ENCODE data around the gene GRIK1.

GRIK1 gene

GRCh38 chr21:29812947-29813346, 126.8 kb downstream of the GRIK1 start:
- in situ Hi-C loops (cut with MboI; ENCODE audit: low pct_unique_long_range_greater_than_20kb, low sequenced_read_pairs, unreplicated experiment): no loop called here
- no peak for DNase-seq (ENCODE audit: low spot score)
- TF ChIP-seq CTCF (IDR thresholded peaks at IDR 0.05; ENCODE audit: extremely low read depth, insufficient read depth, missing control alignments): no peak

GRCh38 chr21:29810871-29811270, 128.9 kb downstream of the GRIK1 start:
- DNase-seq (ENCODE audit: low spot score): no peak
- no peak for TF ChIP-seq CTCF (IDR thresholded peaks at IDR 0.05; ENCODE audit: extremely low read depth, insufficient read depth, missing control alignments)
- in situ Hi-C loops (cut with MboI; ENCODE audit: low pct_unique_long_range_greater_than_20kb, low sequenced_read_pairs, unreplicated experiment): no loop called here

- DNase-seq (ENCODE audit: low spot score): no peak
- no peak for TF ChIP-seq CTCF (IDR thresholded peaks at IDR 0.05; ENCODE audit: extremely low read depth, insufficient read depth, missing control alignments)
- in situ Hi-C loops (cut with MboI; ENCODE audit: low pct_unique_long_range_greater_than_20kb, low sequenced_read_pairs, unreplicated experiment): no loop called here
Observed at GRCh38 chr21:29808153-29808552, 131.6 kb downstream of the GRIK1 start.

GRCh38 chr21:29805105-29805504, 134.7 kb downstream of the GRIK1 start:
- no peak for DNase-seq (ENCODE audit: low spot score)
- in situ Hi-C loops (cut with MboI; ENCODE audit: low pct_unique_long_range_greater_than_20kb, low sequenced_read_pairs, unreplicated experiment): no loop called here
- no peak for TF ChIP-seq CTCF (IDR thresholded peaks at IDR 0.05; ENCODE audit: extremely low read depth, insufficient read depth, missing control alignments)

GRCh38 chr21:29803191-29803590, 136.6 kb downstream of the GRIK1 start:
- TF ChIP-seq CTCF (IDR thresholded peaks at IDR 0.05; ENCODE audit: extremely low read depth, insufficient read depth, missing control alignments): no peak
- in situ Hi-C loops (cut with MboI; ENCODE audit: low pct_unique_long_range_greater_than_20kb, low sequenced_read_pairs, unreplicated experiment): no loop called here
- no peak for DNase-seq (ENCODE audit: low spot score)

- TF ChIP-seq CTCF (IDR thresholded peaks at IDR 0.05; ENCODE audit: extremely low read depth, insufficient read depth, missing control alignments): no peak
- DNase-seq (ENCODE audit: low spot score): no peak
- in situ Hi-C loops (cut with MboI; ENCODE audit: low pct_unique_long_range_greater_than_20kb, low sequenced_read_pairs, unreplicated experiment): no loop called here
Observed at GRCh38 chr21:29801122-29801521, 138.7 kb downstream of the GRIK1 start.

- no peak for TF ChIP-seq CTCF (IDR thresholded peaks at IDR 0.05; ENCODE audit: extremely low read depth, insufficient read depth, missing control alignments)
- in situ Hi-C loops (cut with MboI; ENCODE audit: low pct_unique_long_range_greater_than_20kb, low sequenced_read_pairs, unreplicated experiment): no loop called here
- no peak for DNase-seq (ENCODE audit: low spot score)
Observed at GRCh38 chr21:29800056-29800455, 139.7 kb downstream of the GRIK1 start.

Data from GM13977 (cell line).